ENCODE results near the gene GGN. TPM values are rescaled to one million over a fixed set of nuclear protein-coding genes. Genes with fewer than 3 reads are reported as not detected.
A peak's percentile ranks its signal among the peaks of the same experiment; 100 is the strongest.

GGN gene
- total and polyA plus RNA-seq, 9 of the 15 experiments (the other 6 are each of a cell fraction or from before 2014, with no cell fraction given) = 0.15 to 0.33 TPM; not detected in 7

- no peak for TF ChIP-seq DMBX1 (CRISPR knock-in tag; IDR thresholded peaks at IDR 0.05; ENCODE audit: borderline replicate concordance)
- TF ChIP-seq ZNF23 (CRISPR knock-in tag; IDR thresholded peaks at IDR 0.05) = no peak
- TF ChIP-seq ZNF699 (CRISPR knock-in tag; IDR thresholded peaks at IDR 0.05; ENCODE audit: insufficient replicate concordance) = no peak
- TF ChIP-seq IRF9 (tag; IDR thresholded peaks at IDR 0.05) = no peak
- no peak for TF ChIP-seq NCOA2 (IDR thresholded peaks at IDR 0.05; ENCODE audit: partially characterized antibody in 2 of 2)
- TF ChIP-seq MAFF (IDR thresholded peaks at IDR 0.05; ENCODE audit: low read length) = no peak
- no peak for TF ChIP-seq ZFP91 (CRISPR knock-in tag; IDR thresholded peaks at IDR 0.05)
- TF ChIP-seq ZBTB8A (IDR thresholded peaks at IDR 0.05; ENCODE audit: partially characterized antibody) = no peak
- no peak for TF ChIP-seq THRA (IDR thresholded peaks at IDR 0.05)
- TF ChIP-seq ZNF740 (CRISPR knock-in tag; IDR thresholded peaks at IDR 0.05) = no peak
- no peak for TF ChIP-seq ZNF740 (tag; IDR thresholded peaks at IDR 0.05)
- TF ChIP-seq ARHGAP35 (IDR thresholded peaks at IDR 0.05; ENCODE audit: partially characterized antibody) = peak; percentile 37
- no peak for TF ChIP-seq TRIM28 (IDR thresholded peaks at IDR 0.05)
- no peak for TF ChIP-seq NFATC3 (IDR thresholded peaks at IDR 0.05)
- no peak for TF ChIP-seq PHTF2 (CRISPR knock-in tag; IDR thresholded peaks at IDR 0.05)
- no peak for TF ChIP-seq WHSC1 (IDR thresholded peaks at IDR 0.05; ENCODE audit: low read length)
- no peak for TF ChIP-seq ZNF143 (CRISPR knock-in tag; IDR thresholded peaks at IDR 0.05)
- no peak for TF ChIP-seq TCF7 (IDR thresholded peaks at IDR 0.05; ENCODE audit: borderline replicate concordance)
- TF ChIP-seq GTF3C2 (IDR thresholded peaks at IDR 0.05; ENCODE audit: borderline replicate concordance, extremely low read depth, insufficient read length) = no peak
- TF ChIP-seq MCM7 (IDR thresholded peaks at IDR 0.05) = no peak
- no peak for TF ChIP-seq MCM2 (IDR thresholded peaks at IDR 0.05; ENCODE audit: low read depth)
- no peak for TF ChIP-seq ZKSCAN8 (CRISPR knock-in tag; IDR thresholded peaks at IDR 0.05)
- no peak for TF ChIP-seq ZNF282 (CRISPR knock-in tag; IDR thresholded peaks at IDR 0.05)
Measured at GRCh38 chr19:38335949-38336637, 51.7 kb downstream of the GGN start (continued).

Data from K562 (cell line).